ENCODE data around the gene DMTF1. TPM values are rescaled to one million over a fixed set of nuclear protein-coding genes. Genes with fewer than 3 reads are reported as not detected.

Gene DMTF1
- total and polyA plus RNA-seq, 2 of the 4 experiments (the other 2 are of a cell fraction): 59.0 to 69.0 TPM

- intact Hi-C loops (cut with micrococcal nuclease): loop anchor here (1.0 kb wide), 1 partner anchor 67 kb away; the partner anchor contains the start of gene DMTF1
- Histone ChIP-seq H3K23ac (ENCODE audit: low read depth, low read length) (peak overlapping the region; percentile 94), H2BK15ac (ENCODE audit: low read depth, low read length) (0 out of 3 replicates have a peak overlapping the region, but pooled peaks have one; percentile 9), H3K79me1 (ENCODE audit: low read depth in 1 of 2, low read length in 2 of 2) (peaks cover 8 to 44% of the 10 kb centered on the region in 2 experiments; a peak in 3 of 4 replicates), H3K9me3 (ENCODE audit: control insufficient read depth, insufficient read depth, low read length) (no peaks in the 10 kb centered on the region), H3K4me2 (ENCODE audit: low read depth, low read length) (peak overlapping the region; percentile 91), H3K56ac (ENCODE audit: extremely low read depth, insufficient read depth, low read length) (peak overlapping the region; percentile 66; the same call in 1 of the 2 replicates), H2AK5ac (ENCODE audit: low read depth, low read length) (peak overlapping the region; percentile 12; the same call in 1 of the 2 replicates), H3K36me3 (ENCODE audit: control insufficient read depth, insufficient read depth, low read length) (peaks cover 4% of the 10 kb centered on the region; the same call in 1 of the 2 replicates), H2BK5ac (ENCODE audit: low read depth, low read length, poor library complexity, severe bottlenecking) (peak overlapping the region; percentile 44), H3K27ac (ENCODE audit: insufficient read depth, low read length) (peak overlapping the region; percentile 54), H2AFZ (replicated peaks; ENCODE audit: low read length, poor library complexity) (peak overlapping the region; percentile 96), H4K5ac (ENCODE audit: low read depth, low read length) (peak overlapping the region; percentile 58), H3K27me3 (ENCODE audit: control insufficient read depth, insufficient read depth, low read length) (no peaks in the 10 kb centered on the region), H3K18ac (ENCODE audit: low read depth, low read length) (peak overlapping the region; percentile 62; the same call in 1 of the 2 replicates), H3K4me3 (ENCODE audit: insufficient read depth, low read depth, low read length) (peak overlapping the region; percentile 94), H3K9me1 (ENCODE audit: insufficient read depth, low read length) (peaks cover 10% of the 10 kb centered on the region), H2BK120ac (ENCODE audit: low read depth, low read length) (peak overlapping the region; percentile 60), H4K20me1 (ENCODE audit: insufficient read depth, low read length) (peaks cover under 1% of the 10 kb centered on the region; the same call in 1 of the 2 replicates), H2AK9ac (replicated peaks; ENCODE audit: low read depth, low read length, poor library complexity) (peak overlapping the region; percentile 85), H4K8ac (ENCODE audit: low read depth in 2 of 2, low read length in 2 of 2) (peak overlapping the region; percentile 69 to 80; a peak in 3 of 4 replicates), H3K4ac (ENCODE audit: low read depth, low read length) (peak overlapping the region; percentile 79), H3K14ac (replicated peaks; ENCODE audit: low read depth, low read length) (peak overlapping the region; percentile 93), H3K4me1 (ENCODE audit: control insufficient read depth, insufficient read depth, low read length) (peaks cover 6% of the 10 kb centered on the region), H3K9ac (ENCODE audit: low read depth, low read length) (peak overlapping the region; percentile 77), H4K91ac (ENCODE audit: insufficient read depth, low read depth, low read length) (peak overlapping the region; percentile 59; the same call in 1 of the 2 replicates), H2BK20ac (ENCODE audit: low read depth, low read length) (no peak overlapping the region)
- peak; percentile 8; the same call in 1 of the 2 replicates for TF ChIP-seq CEBPB (IDR thresholded peaks at IDR 0.05; ENCODE audit: low read depth, low read length)
- TF ChIP-seq FOS (IDR thresholded peaks at IDR 0.05; ENCODE audit: low read depth, low read length): no peak
- CTCF ChIA-PET: no interaction called here
- peak; percentile 31 for ATAC-seq (ENCODE audit: low read depth)
- no CpG with 5 or more reads among the region's 17 CpGs for WGBS, 2 experiments (ENCODE audit: extremely low coverage in 2 of 2, insufficient read length in 1 of 2)
- dilution Hi-C loops (cut with HindIII; ENCODE audit: low sequenced_read_pairs, unreplicated experiment): no loop called here
- BruUV-seq (replicated peaks): no TSS peak
- DNase-seq: peak; percentile 34
- in situ Hi-C loops (cut with MboI; ENCODE audit: low sequenced_read_pairs): no loop called here
- POLR2A ChIA-PET (ENCODE audit: unreplicated experiment): interaction anchor here (0.6 kb wide), 1 partner anchor 65 kb away, joined by 3 read pairs; no protein-coding TSS in a partner anchor
These were observed 66.7 kb downstream of the DMTF1 start for GRCh38 chr7:87218796-87219544.

Measured in IMR-90 (cell line).